ENCODE data around the gene TAMALIN.

TAMALIN gene

GRCh38 chr12:51980051-51980808 is 26.5 kb upstream of the TAMALIN start:
- ChIA-PET CTCF (interaction anchor here (0.7 to 1.6 kb wide), 7 partner anchors 10 to 1870 kb away, joined by 3 to 5 read pairs (median 3); no protein-coding TSS in a partner anchor), POLR2A (no interaction called here)
- peak; percentile 89 for DNase-seq (ENCODE audit: extremely low spot score)
- TF ChIP-seq TARDBP (IDR thresholded peaks at IDR 0.05) (no peak), ZNF384 (IDR thresholded peaks at IDR 0.05) (no peak), L3MBTL2 (conservative IDR thresholded peaks at IDR 0.05) (no peak), LEF1 (IDR thresholded peaks at IDR 0.05; ENCODE audit: borderline replicate concordance) (no peak), PKNOX1 (IDR thresholded peaks at IDR 0.05) (no peak), HDGF (IDR thresholded peaks at IDR 0.05; ENCODE audit: borderline replicate concordance) (no peak), CTBP1 (IDR thresholded peaks at IDR 0.05; ENCODE audit: borderline replicate concordance) (no peak), SUZ12 (IDR thresholded peaks at IDR 0.05) (no peak), NFRKB (IDR thresholded peaks at IDR 0.05) (no peak), FOXK2 (IDR thresholded peaks at IDR 0.05) (no peak), ARNT (IDR thresholded peaks at IDR 0.05) (no peak), ELF4 (IDR thresholded peaks at IDR 0.05) (no peak), BHLHE40 (IDR thresholded peaks at IDR 0.05; ENCODE audit: borderline replicate concordance) (no peak), FOXM1 (IDR thresholded peaks at IDR 0.05; ENCODE audit: borderline replicate concordance) (no peak), SP1 (IDR thresholded peaks at IDR 0.05) (no peak), FOXA1 (IDR thresholded peaks at IDR 0.05) (no peak)

DNA sequence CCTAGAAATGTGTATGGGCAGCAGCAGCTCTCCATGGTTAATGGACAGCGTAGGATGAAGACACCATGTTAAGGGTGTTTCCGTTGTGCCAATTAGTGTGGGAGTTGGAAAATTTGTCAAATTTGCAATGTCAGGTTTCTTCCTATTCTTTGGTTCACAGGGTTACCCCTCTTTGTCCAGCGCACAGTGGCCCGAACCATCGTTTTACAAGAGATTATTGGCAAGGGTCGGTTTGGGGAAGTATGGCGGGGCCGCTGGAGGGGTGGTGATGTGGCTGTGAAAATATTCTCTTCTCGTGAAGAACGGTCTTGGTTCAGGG is 26.0 kb upstream of the TAMALIN start:
- no peak for TF ChIP-seq FOXM1 (IDR thresholded peaks at IDR 0.05; ENCODE audit: borderline replicate concordance)
- no peak for TF ChIP-seq NFRKB (IDR thresholded peaks at IDR 0.05)
- no peak for TF ChIP-seq SUZ12 (IDR thresholded peaks at IDR 0.05)
- no peak for TF ChIP-seq FOXA1 (IDR thresholded peaks at IDR 0.05)
- no peak for TF ChIP-seq LEF1 (IDR thresholded peaks at IDR 0.05; ENCODE audit: borderline replicate concordance)
- no peak for TF ChIP-seq BHLHE40 (IDR thresholded peaks at IDR 0.05; ENCODE audit: borderline replicate concordance)
- TF ChIP-seq CTBP1 (IDR thresholded peaks at IDR 0.05; ENCODE audit: borderline replicate concordance): no peak
- ChIA-PET POLR2A (no interaction called here), CTCF (interaction anchor here (0.7 to 1.6 kb wide), 7 partner anchors 10 to 1870 kb away, joined by 3 to 5 read pairs (median 3); no protein-coding TSS in a partner anchor)
- no peak for DNase-seq (ENCODE audit: extremely low spot score)

DNA sequence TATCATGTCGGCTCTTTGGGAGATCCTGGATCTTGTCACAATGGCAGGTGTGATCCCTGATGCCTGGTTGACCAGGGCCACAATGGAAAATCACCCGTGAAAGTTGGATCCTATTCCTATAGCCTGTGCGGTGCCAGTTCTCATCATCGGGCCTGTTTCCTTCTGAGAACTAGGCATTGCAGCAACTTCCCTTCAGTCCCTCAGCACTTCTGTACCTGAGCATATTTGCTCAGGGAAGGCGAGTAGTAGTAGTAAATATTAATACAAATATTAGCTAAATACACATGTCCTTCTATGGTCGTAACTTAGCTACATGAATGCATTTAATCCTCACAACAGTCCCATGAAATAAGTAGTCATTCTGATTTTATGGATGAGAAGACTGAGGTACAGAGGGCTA is 22.1 kb upstream of the TAMALIN start:
- DNase-seq (ENCODE audit: extremely low spot score): no peak
- ChIA-PET CTCF (interaction anchor here (3.1 kb wide), 1 partner anchor 14 kb away, joined by 11 read pairs; no protein-coding TSS in a partner anchor), POLR2A (no interaction called here)
- TF ChIP-seq SUZ12 (IDR thresholded peaks at IDR 0.05): no peak
- no peak for TF ChIP-seq PKNOX1 (IDR thresholded peaks at IDR 0.05)
- no peak for TF ChIP-seq BHLHE40 (IDR thresholded peaks at IDR 0.05; ENCODE audit: borderline replicate concordance)
- no peak for TF ChIP-seq CTBP1 (IDR thresholded peaks at IDR 0.05; ENCODE audit: borderline replicate concordance)
- TF ChIP-seq ZNF384 (IDR thresholded peaks at IDR 0.05): no peak
- TF ChIP-seq ARNT (IDR thresholded peaks at IDR 0.05): no peak
- TF ChIP-seq HDGF (IDR thresholded peaks at IDR 0.05; ENCODE audit: borderline replicate concordance): no peak
- no peak for TF ChIP-seq SP1 (IDR thresholded peaks at IDR 0.05)
- no peak for TF ChIP-seq LEF1 (IDR thresholded peaks at IDR 0.05; ENCODE audit: borderline replicate concordance)
- TF ChIP-seq FOXM1 (IDR thresholded peaks at IDR 0.05; ENCODE audit: borderline replicate concordance): no peak
- TF ChIP-seq ELF4 (IDR thresholded peaks at IDR 0.05): no peak
- TF ChIP-seq FOXA1 (IDR thresholded peaks at IDR 0.05): no peak
- TF ChIP-seq FOXK2 (IDR thresholded peaks at IDR 0.05): no peak
- no peak for TF ChIP-seq TARDBP (IDR thresholded peaks at IDR 0.05)
- TF ChIP-seq NFRKB (IDR thresholded peaks at IDR 0.05): no peak
- no peak for TF ChIP-seq L3MBTL2 (conservative IDR thresholded peaks at IDR 0.05)

DNA sequence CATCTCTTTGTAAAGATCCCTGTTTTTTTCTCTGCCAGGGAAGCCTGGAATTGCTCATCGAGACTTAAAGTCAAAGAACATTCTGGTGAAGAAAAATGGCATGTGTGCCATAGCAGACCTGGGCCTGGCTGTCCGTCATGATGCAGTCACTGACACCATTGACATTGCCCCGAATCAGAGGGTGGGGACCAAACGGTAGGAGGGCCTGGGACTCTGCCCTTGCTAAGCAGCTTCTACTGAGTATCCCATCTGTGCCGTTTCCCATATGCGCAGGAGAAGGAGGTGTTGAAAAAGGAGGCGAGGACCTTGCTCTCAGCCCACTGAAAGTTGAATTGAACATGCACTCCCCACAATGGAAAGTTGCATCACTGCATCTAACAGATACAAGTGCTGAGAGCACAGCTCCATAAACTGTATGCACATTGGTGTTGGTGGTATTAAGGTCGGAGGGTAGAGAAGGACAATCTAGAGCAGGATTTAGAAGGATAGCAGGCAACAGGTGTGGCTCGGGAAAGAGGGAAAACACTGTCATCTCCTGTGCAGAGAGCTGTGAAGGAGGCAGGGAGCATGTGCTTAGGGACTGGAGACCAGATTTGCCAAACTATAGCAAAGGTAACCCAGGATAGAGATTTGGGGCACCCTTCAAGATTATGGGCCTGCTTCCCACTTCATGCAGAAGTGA is 21.5 kb upstream of the TAMALIN start:
- no peak for TF ChIP-seq ARNT (IDR thresholded peaks at IDR 0.05)
- TF ChIP-seq FOXA1 (IDR thresholded peaks at IDR 0.05): no peak
- TF ChIP-seq NFRKB (IDR thresholded peaks at IDR 0.05): no peak
- no peak for TF ChIP-seq SP1 (IDR thresholded peaks at IDR 0.05)
- no peak for TF ChIP-seq ELF4 (IDR thresholded peaks at IDR 0.05)
- no peak for TF ChIP-seq SUZ12 (IDR thresholded peaks at IDR 0.05)
- no peak for TF ChIP-seq PKNOX1 (IDR thresholded peaks at IDR 0.05)
- TF ChIP-seq FOXM1 (IDR thresholded peaks at IDR 0.05; ENCODE audit: borderline replicate concordance): no peak
- TF ChIP-seq LEF1 (IDR thresholded peaks at IDR 0.05; ENCODE audit: borderline replicate concordance): no peak
- TF ChIP-seq FOXK2 (IDR thresholded peaks at IDR 0.05): no peak
- no peak for TF ChIP-seq HDGF (IDR thresholded peaks at IDR 0.05; ENCODE audit: borderline replicate concordance)
- no peak for TF ChIP-seq BHLHE40 (IDR thresholded peaks at IDR 0.05; ENCODE audit: borderline replicate concordance)
- no peak for TF ChIP-seq ZNF384 (IDR thresholded peaks at IDR 0.05)
- TF ChIP-seq L3MBTL2 (conservative IDR thresholded peaks at IDR 0.05): no peak
- TF ChIP-seq TARDBP (IDR thresholded peaks at IDR 0.05): no peak
- TF ChIP-seq CTBP1 (IDR thresholded peaks at IDR 0.05; ENCODE audit: borderline replicate concordance): no peak
- no peak for DNase-seq (ENCODE audit: extremely low spot score)
- ChIA-PET POLR2A (no interaction called here), CTCF (interaction anchor here (3.1 kb wide), 1 partner anchor 14 kb away, joined by 11 read pairs; no protein-coding TSS in a partner anchor)

DNA sequence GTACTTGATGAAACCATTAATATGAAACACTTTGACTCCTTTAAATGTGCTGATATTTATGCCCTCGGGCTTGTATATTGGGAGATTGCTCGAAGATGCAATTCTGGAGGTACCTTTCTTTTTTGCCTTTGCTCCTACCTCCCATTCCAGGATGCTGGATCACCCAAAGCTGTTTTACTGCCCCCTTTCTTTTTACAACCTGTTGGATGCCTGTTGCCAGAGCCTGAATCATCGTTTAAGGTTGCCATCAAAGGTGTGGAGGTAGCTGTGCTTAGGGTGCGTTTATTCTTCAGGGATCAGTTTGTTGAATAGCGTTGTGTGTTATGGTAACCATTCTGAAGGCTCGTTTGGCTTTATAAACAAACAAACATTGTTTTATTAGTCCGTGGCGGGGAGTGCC is 19.9 kb upstream of the TAMALIN start:
- no peak for DNase-seq (ENCODE audit: extremely low spot score)
- ChIA-PET CTCF (interaction anchor here (1.7 kb wide), 1 partner anchor 36 kb away, joined by 4 read pairs; no protein-coding TSS in a partner anchor), POLR2A (interaction anchor here (1.0 kb wide), 1 partner anchor 46 kb away, joined by 3 read pairs; no protein-coding TSS in a partner anchor)
- no peak for TF ChIP-seq TARDBP (IDR thresholded peaks at IDR 0.05)
- no peak for TF ChIP-seq NFRKB (IDR thresholded peaks at IDR 0.05)
- TF ChIP-seq ELF4 (IDR thresholded peaks at IDR 0.05): no peak
- no peak for TF ChIP-seq CTBP1 (IDR thresholded peaks at IDR 0.05; ENCODE audit: borderline replicate concordance)
- no peak for TF ChIP-seq PKNOX1 (IDR thresholded peaks at IDR 0.05)
- TF ChIP-seq SUZ12 (IDR thresholded peaks at IDR 0.05): no peak
- no peak for TF ChIP-seq SP1 (IDR thresholded peaks at IDR 0.05)
- TF ChIP-seq FOXK2 (IDR thresholded peaks at IDR 0.05): no peak
- no peak for TF ChIP-seq L3MBTL2 (conservative IDR thresholded peaks at IDR 0.05)
- no peak for TF ChIP-seq ARNT (IDR thresholded peaks at IDR 0.05)
- no peak for TF ChIP-seq BHLHE40 (IDR thresholded peaks at IDR 0.05; ENCODE audit: borderline replicate concordance)
- no peak for TF ChIP-seq FOXM1 (IDR thresholded peaks at IDR 0.05; ENCODE audit: borderline replicate concordance)
- TF ChIP-seq FOXA1 (IDR thresholded peaks at IDR 0.05): no peak
- no peak for TF ChIP-seq LEF1 (IDR thresholded peaks at IDR 0.05; ENCODE audit: borderline replicate concordance)
- no peak for TF ChIP-seq ZNF384 (IDR thresholded peaks at IDR 0.05)
